Skin epidermis (tissue), 12 donors: ENCODE results near the gene AFF4.
"Not testable (repeated sequence)": the region's sequence is repeated elsewhere in the genome, so short reads cannot be mapped to it uniquely, and the experiment has no call there.

Source experiments
- H3K27ac ChIP-seq, 21 experiments: fragments of 200-600 bp; sonication (generic) in 11 of 21; one replicate each; pipeline ENCODE4 v1.5.0; 2020; ENCODE audit warnings: mild to moderate bottlenecking in 3 of 21, inconsistent platforms in 2 of 21, moderate library complexity in 2 of 21
- H3K4me3 ChIP-seq, 7 experiments: fragments of 200-600 bp; sonication (generic) in 2 of 7; one replicate each; pipeline ENCODE4 v1.5.0; 2020; ENCODE audit warnings: inconsistent platforms in 2 of 7, mild to moderate bottlenecking in 2 of 7, moderate library complexity in 1 of 7

Gene AFF4

GRCh38 chr5:132963171-132964104 lies at the start of gene AFF4:
AFF4 (minus strand) TSS chr5:132963634; CDS start chr5:132937189, 26,445 bp downstream.
- peak within 1 kb of the TSS; percentile 65 to 95 (median 81) for H3K4me3 ChIP-seq
- peak within 1 kb of the TSS; percentile 82 to 100 (median 98) for H3K27ac ChIP-seq

- H3K27ac ChIP-seq, H3K4me3 ChIP-seq: not testable (repeated sequence)
Measured at GRCh38 chr5:133008455-133008854, 45.0 kb upstream of the AFF4 start.

GRCh38 chr5:133006653-133007052 lies 43.2 kb upstream of the AFF4 start:
- no peak overlapping the region for H3K27ac ChIP-seq
- no peak overlapping the region for H3K4me3 ChIP-seq

- H3K27ac ChIP-seq = no peak overlapping the region
Measured at GRCh38 chr5:132999246-132999645, 35.8 kb upstream of the AFF4 start.

GRCh38 chr5:132998556-132998955 lies 35.1 kb upstream of the AFF4 start:
- no peak overlapping the region for H3K27ac ChIP-seq
- H3K4me3 ChIP-seq = no peak overlapping the region

More at GRCh38 chr5:132999246-132999645, 35.8 kb upstream of the AFF4 start:
- no peak overlapping the region for H3K4me3 ChIP-seq

GRCh38 chr5:132996307-132996706 lies 32.9 kb upstream of the AFF4 start:
- H3K27ac ChIP-seq = no peak overlapping the region
- no peak overlapping the region for H3K4me3 ChIP-seq

- H3K4me3 ChIP-seq = no peak overlapping the region
- no peak overlapping the region for H3K27ac ChIP-seq
Measured at GRCh38 chr5:132987531-132988408, 24.3 kb upstream of the AFF4 start.

- not testable (repeated sequence) for H3K4me3 ChIP-seq
Measured at GRCh38 chr5:132982971-132983370, 19.5 kb upstream of the AFF4 start.

GRCh38 chr5:132981288-132981687 lies 17.9 kb upstream of the AFF4 start:
- no peak overlapping the region for H3K4me3 ChIP-seq
- no peak overlapping the region for H3K27ac ChIP-seq

More at GRCh38 chr5:132982971-132983370, 19.5 kb upstream of the AFF4 start:
- not testable (repeated sequence) for H3K27ac ChIP-seq

- no peak overlapping the region for H3K4me3 ChIP-seq
- H3K27ac ChIP-seq = no peak overlapping the region
Measured at GRCh38 chr5:132979976-132980375, 16.5 kb upstream of the AFF4 start.

GRCh38 chr5:132979367-132979940 lies 16.0 kb upstream of the AFF4 start:
- H3K4me3 ChIP-seq = no peak overlapping the region
- H3K27ac ChIP-seq = no peak overlapping the region

- Histone ChIP-seq H3K27ac (no peak overlapping the region), H3K4me3 (no peak overlapping the region)
Measured at GRCh38 chr5:132976852-132977251, 13.4 kb upstream of the AFF4 start.

- H3K27ac ChIP-seq, H3K4me3 ChIP-seq: not testable (repeated sequence)
Measured at GRCh38 chr5:132972436-132972828, 9.0 kb upstream of the AFF4 start.

- no peak overlapping the region for H3K4me3 ChIP-seq
- H3K27ac ChIP-seq = no peak overlapping the region
Measured at GRCh38 chr5:132971483-132972435, 8.3 kb upstream of the AFF4 start.

- no peak overlapping the region for H3K27ac ChIP-seq
Measured at GRCh38 chr5:132965120-132965519, 1.7 kb upstream of the AFF4 start.

GRCh38 chr5:132962429-132963021 lies 909 bp downstream of the AFF4 start:
- Histone ChIP-seq H3K27ac (peak overlapping the region; percentile 82 to 100 (median 98)), H3K4me3 (peak overlapping the region; percentile 65 to 95 (median 81))

More at GRCh38 chr5:132965120-132965519, 1.7 kb upstream of the AFF4 start:
- H3K4me3 ChIP-seq = no peak overlapping the region

GRCh38 chr5:132961887-132962286 lies 1.5 kb downstream of the AFF4 start:
- Histone ChIP-seq H3K27ac (peak overlapping the region; percentile 31 to 100 (median 98)), H3K4me3 (peak overlapping the region; percentile 65 to 95 (median 81))

- peak overlapping the region in 8 of 21 experiments; percentile 98 to 100 (median 99) for H3K27ac ChIP-seq
Measured at GRCh38 chr5:132961123-132961815, 2.2 kb downstream of the AFF4 start.

More at GRCh38 chr5:132961123-132961815, 2.2 kb downstream of the AFF4 start:
- H3K4me3 ChIP-seq = peak overlapping the region; percentile 65 to 95 (median 81)
